Measurements from ENCODE around the gene NACC2. TPM values are rescaled to one million over a fixed set of nuclear protein-coding genes. Genes with fewer than 3 reads are reported as not detected.

NACC2 gene
- total and polyA plus RNA-seq, 2 of the 8 experiments (the other 6 are each of a cell fraction or from before 2014, with no cell fraction given): 8.3 to 14.0 TPM

DNA sequence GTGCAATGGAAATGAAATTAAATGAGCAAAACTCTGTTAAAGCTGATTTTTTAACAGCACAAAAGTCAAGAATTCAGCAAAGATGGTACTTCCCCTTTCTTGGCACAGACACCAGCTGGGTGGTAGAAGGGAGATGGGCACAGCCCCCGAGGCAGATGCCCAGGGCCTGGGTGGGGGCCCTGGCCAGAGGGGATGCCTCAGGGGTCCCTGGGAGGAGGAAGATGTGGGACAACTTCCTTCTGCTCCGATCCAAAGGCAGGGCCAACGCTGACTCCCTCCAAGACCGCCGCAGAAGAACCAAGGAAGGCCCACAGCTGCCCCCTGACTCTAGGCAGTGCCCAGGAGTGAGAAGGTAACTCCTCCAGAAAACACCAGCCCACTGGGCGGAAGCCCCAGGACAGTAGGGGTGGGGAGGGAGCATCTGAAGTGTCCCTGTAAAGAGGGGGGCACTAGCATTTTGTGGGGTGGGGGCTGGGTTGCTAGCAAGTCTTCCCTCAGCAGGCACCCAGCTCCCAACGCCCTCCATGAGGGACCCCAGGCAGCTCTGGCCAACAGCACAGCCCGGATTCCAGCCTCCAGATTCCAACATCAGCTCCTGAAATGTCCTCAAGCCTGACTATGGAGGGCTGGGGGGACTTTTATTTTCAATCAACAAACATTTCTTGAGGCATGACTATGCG lies 4.9 kb downstream of the NACC2 start:
- whole genome bisulfite sequencing, 2 experiments (ENCODE audit: extremely low coverage in 1 of 2, insufficient coverage in 1 of 2, insufficient read length in 1 of 2, insufficient replicate concordance in 2 of 2, low coverage in 1 of 2, low lambda C conversion rate in 2 of 2, missing lambda C conversion rate in 1 of 2): 87% methylated on average over 9 of the region's 9 CpGs; no CpG with 5 or more reads in 1 of the 2 experiments
- H3K4me2 ChIP-seq (ENCODE audit: insufficient read depth in 1 of 2, low read depth in 2 of 2, low read length in 2 of 2): no peak overlapping the region
- peak in 1 of 2 experiments; percentile 45 for DNase-seq (ENCODE audit: low read depth in 1 of 2, low spot score in 2 of 2)

More for the DNA sequence above, 4.9 kb downstream of the NACC2 start:
- H3K18ac ChIP-seq (ENCODE audit: extremely low read depth, low read length): peak overlapping the region; percentile 32; the same call in 1 of the 2 replicates
- no peak overlapping the region for H3K4me3 ChIP-seq (ENCODE audit: extremely low read depth in 1 of 4, insufficient read depth in 2 of 4, low read depth in 3 of 4, low read length in 4 of 4)
- H2BK12ac ChIP-seq (ENCODE audit: low read depth, low read length): no peak overlapping the region
- CTCF ChIA-PET (ENCODE audit: partially characterized antibody): interaction anchor here (0.7 to 2.9 kb wide), 12 partner anchors 8 to 123 kb away, joined by 3 to 17 read pairs (median 4); no protein-coding TSS in a partner anchor
- 0 out of 2 replicates have a peak overlapping the region, but pooled peaks have one; percentile 21 for H2BK20ac ChIP-seq (ENCODE audit: low read length)
- H2AK5ac ChIP-seq (ENCODE audit: low read depth, low read length): no peak overlapping the region
- no peak overlapping the region for H3K9ac ChIP-seq (replicated peaks in 1 of 4; ENCODE audit: extremely low read depth in 1 of 4, low read depth in 3 of 4, low read length in 3 of 4)
- H4K20me1 ChIP-seq (replicated peaks in 1 of 2; ENCODE audit: control insufficient read depth in 1 of 2, insufficient read depth in 2 of 2, low read length in 2 of 2): peaks cover 3 to 5% of the 10 kb centered on the region in 2 experiments
- TF ChIP-seq SUZ12 (IDR thresholded peaks at IDR 0.05; ENCODE audit: low read length): no peak
- no peak for TF ChIP-seq CBX5 (IDR thresholded peaks at IDR 0.05; ENCODE audit: low read depth, low read length)
- no peak for TF ChIP-seq YY1 (IDR thresholded peaks at IDR 0.05; ENCODE audit: low read depth, low read length)
- H3K79me1 ChIP-seq (ENCODE audit: low read depth, low read length): no peaks in the 10 kb centered on the region; the same call in 1 of the 2 replicates
- H2AFZ ChIP-seq (ENCODE audit: low read length): no peak overlapping the region
- H3K9me3 ChIP-seq (ENCODE audit: insufficient read depth in 2 of 2, low read depth in 1 of 2, low read length in 1 of 2): no peaks in the 10 kb centered on the region
- POLR2A ChIA-PET (ENCODE audit: partially characterized antibody): interaction anchor here (0.8 to 1.8 kb wide), 3 partner anchors 23 to 39 kb away, joined by 3 to 5 read pairs (median 3); no protein-coding TSS in a partner anchor
- H3K23me2 ChIP-seq (ENCODE audit: low read depth, low read length): peaks cover 8% of the 10 kb centered on the region; the same call in 1 of the 2 replicates
- H2BK15ac ChIP-seq (ENCODE audit: low read length): no peak overlapping the region
- peak overlapping the region; percentile 64 for H2BK120ac ChIP-seq (replicated peaks; ENCODE audit: low read depth, low read length)
- no peak overlapping the region for H3K23ac ChIP-seq (ENCODE audit: insufficient read length)
- peaks cover 0 to 6% of the 10 kb centered on the region in 2 experiments; a peak in 1 of 4 replicates for H3K79me2 ChIP-seq (ENCODE audit: control insufficient read depth in 1 of 2, insufficient read depth in 2 of 2, low read length in 2 of 2)
- H3K14ac ChIP-seq (ENCODE audit: insufficient read length): no peak overlapping the region
- no peak overlapping the region for H3K4ac ChIP-seq (replicated peaks; ENCODE audit: insufficient read length, low read depth, low read length)
- peaks cover 0 to 39% (median 21%) of the 10 kb centered on the region in 4 experiments; a peak in 6 of 7 replicates for H3K4me1 ChIP-seq (replicated peaks in 1 of 4; ENCODE audit: control insufficient read depth in 3 of 4, insufficient read depth in 4 of 4, low read length in 3 of 4)
- no peak for FAIRE-seq
- no peaks in the 10 kb centered on the region for H3K36me3 ChIP-seq (ENCODE audit: control insufficient read depth in 2 of 4, insufficient read depth in 4 of 4, low read length in 3 of 4)
- peaks cover 2 to 18% (median 13%) of the 10 kb centered on the region in 4 experiments; a peak in 6 of 7 replicates for H3K27me3 ChIP-seq (replicated peaks in 1 of 4; ENCODE audit: control insufficient read depth in 3 of 4, extremely low read depth in 1 of 4, insufficient read depth in 3 of 4, low read length in 3 of 4)
- no peak overlapping the region for H3K27ac ChIP-seq (ENCODE audit: low read depth, low read length)
- H4K8ac ChIP-seq (ENCODE audit: extremely low read depth, insufficient read depth, low read length): peak overlapping the region; percentile 17
- H4K5ac ChIP-seq (ENCODE audit: insufficient read length, low read depth, low read length): no peak overlapping the region
- no peak overlapping the region for H3K56ac ChIP-seq (replicated peaks; ENCODE audit: insufficient read length, low read depth, low read length)
- H4K91ac ChIP-seq (replicated peaks; ENCODE audit: insufficient read length, low read length): peak overlapping the region; percentile 10
- H2BK5ac ChIP-seq (ENCODE audit: low read depth, low read length): peak overlapping the region; percentile 16; the same call in 1 of the 2 replicates
